Stimulated activated CD8-positive, alpha-beta memory T cell treated with anti-CD3 and anti-CD28 coated beads, Interleukin-2, amount 100 ng/mL, for 1 hour (primary cell): ENCODE data around the gene ICAM4.

Experiments
- DNase-seq, 2 donors: peaks; one replicate each; pipeline ENCODE4 v3.0.0-alpha.2; 2020; ENCODE audit warnings: low read depth in 2 of 2

ICAM4 gene

GRCh38 chr19:10290876-10291553, 4.3 kb downstream of the ICAM4 start:
- peak in 1 of 2 donors; percentile 43 for DNase-seq

DNA sequence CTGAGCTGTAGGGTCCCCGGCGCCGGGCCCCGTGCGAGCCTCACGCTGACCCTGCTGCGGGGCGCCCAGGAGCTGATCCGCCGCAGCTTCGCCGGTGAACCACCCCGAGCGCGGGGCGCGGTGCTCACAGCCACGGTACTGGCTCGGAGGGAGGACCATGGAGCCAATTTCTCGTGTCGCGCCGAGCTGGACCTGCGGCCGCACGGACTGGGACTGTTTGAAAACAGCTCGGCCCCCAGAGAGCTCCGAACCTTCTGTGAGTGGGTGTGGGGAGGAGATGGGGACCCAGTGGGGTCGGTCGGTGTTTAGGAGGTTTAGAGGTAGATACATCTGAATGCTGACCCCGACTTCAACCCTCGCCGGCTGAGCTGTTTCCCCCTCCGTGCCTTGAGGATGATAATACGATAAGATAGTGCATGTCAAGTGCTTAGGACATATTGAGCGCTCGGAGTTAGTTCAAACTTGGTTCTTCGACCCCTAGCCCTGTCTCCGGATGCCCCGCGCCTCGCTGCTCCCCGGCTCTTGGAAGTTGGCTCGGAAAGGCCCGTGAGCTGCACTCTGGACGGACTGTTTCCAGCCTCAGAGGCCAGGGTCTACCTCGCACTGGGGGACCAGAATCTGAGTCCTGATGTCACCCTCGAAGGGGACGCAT, 4.9 kb downstream of the ICAM4 start:
- DNase-seq: no peak

- peak; percentile 47 to 61 for DNase-seq
Observed at GRCh38 chr19:10292206-10292788, 5.5 kb downstream of the ICAM4 start.

- DNase-seq: no peak
Observed at GRCh38 chr19:10292789-10293636, 6.3 kb downstream of the ICAM4 start.

GRCh38 chr19:10293637-10294367, 7.0 kb downstream of the ICAM4 start:
- DNase-seq: no peak

GRCh38 chr19:10294368-10294697, 7.6 kb downstream of the ICAM4 start:
- DNase-seq: no peak

- DNase-seq: peak in 1 of 2 donors; percentile 48
Observed at GRCh38 chr19:10295305-10295846, 8.6 kb downstream of the ICAM4 start.

DNA sequence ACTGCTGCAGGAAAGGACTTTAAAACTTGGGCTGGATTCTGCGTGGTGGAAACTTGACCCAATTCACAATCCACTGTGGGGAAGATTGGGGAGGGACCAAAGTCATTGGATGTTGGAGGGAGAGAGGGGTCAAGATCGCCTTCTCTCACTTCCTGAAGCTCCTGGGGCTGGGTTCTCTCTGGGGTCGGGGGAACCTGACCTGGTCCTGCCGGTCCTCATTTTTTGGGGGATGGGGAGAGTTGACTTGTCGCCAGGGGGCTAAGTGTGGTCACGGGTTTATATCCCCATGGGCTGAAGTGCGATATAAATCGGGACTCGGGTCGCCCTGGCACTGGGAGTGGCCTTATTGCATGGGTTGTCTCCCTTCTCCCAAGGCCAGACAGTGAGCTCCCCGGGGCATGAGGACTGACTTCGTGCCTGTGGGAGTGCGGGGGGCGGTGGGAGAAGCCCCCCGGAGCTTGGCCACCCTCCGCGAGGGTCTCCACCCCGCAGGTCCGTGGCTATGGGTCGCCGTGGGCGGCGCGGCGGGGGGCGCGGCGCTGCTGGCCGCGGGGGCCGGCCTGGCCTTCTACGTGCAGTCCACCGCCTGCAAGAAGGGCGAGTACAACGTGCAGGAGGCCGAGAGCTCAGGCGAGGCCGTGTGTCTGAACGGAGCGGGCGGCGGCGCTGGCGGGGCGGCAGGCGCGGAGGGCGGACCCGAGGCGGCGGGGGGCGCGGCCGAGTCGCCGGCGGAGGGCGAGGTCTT, 9.3 kb downstream of the ICAM4 start:
- no peak for DNase-seq

- no peak for DNase-seq
Observed at GRCh38 chr19:10299545-10300458, 13.0 kb downstream of the ICAM4 start.

DNA sequence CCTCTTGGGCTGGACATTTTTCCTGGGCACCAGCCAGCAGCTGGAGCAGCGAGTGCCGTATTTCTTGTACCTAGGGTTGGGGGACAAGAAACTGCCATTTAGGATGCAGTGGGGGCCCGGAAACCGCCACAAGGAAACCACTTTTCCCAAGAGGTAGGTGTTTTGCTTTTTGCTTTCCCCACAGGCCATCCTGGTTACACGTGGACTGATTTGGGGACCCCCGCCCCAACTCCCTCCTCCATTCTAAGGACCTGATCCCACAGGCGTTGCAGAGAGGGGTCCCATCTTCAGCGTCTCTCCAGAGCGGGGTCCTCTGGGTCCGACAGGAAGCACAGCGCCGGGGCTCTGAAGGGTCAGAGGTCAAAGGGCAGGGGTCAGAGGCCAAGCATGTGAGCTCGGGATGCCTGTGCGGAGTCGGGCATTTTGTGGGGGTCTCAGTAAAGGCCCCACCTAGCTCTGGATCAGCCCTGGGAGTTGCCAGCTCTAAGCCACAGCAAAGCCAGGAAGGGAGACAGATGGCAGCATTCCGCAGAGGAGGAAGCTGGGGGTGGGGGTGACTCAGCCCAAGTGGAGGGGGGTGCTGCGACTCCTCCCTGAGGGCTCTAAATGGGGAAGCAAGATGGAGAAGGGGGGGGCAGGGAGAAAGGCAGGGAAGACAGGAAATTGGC, 18.5 kb downstream of the ICAM4 start:
- DNase-seq: no peak

DNA sequence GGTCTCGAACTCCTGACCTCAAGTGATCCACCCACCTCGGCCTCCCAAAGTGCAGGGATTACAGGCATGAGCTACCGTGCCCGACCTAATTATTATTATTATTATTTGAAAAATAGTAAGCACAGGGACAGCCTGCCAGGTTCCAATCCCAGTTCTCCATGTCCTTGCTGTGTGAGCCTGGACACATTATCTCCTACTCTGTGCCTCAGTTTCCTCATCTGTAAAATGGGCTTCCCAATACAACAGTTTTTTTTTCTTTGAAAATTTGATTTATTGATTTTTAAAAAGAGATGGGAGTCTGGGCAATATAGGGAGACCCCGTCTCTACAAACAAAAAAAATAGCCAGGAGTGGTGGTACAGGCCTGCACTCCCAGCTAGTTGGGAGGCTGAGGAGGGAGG, 19.6 kb downstream of the ICAM4 start:
- DNase-seq: no peak

DNA sequence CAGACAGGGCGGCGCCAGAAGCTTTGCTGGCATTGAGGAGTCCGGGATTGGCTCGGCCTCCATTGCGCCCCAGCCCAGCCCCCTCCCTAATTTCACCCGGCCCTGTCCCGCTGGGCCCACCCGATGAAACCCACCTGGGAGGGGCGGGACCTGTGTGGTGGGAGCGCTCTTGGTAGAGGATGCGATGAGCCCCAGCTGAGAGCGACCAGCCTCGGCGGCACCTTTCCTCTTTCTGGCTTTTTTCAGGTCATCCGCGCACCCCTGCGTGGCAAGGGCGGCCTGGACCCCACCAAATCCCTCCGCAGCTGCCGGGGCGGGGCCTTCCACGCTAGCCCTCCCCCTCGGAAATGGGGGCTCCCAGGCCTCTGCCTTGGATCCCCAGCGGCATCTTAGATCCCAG, 22.7 kb downstream of the ICAM4 start, which contains the start of gene ZGLP1:
Gene ZGLP1, minus strand, starts transcription at position 393 of the 400 bp plus-strand sequence.
- no peak for DNase-seq

DNA sequence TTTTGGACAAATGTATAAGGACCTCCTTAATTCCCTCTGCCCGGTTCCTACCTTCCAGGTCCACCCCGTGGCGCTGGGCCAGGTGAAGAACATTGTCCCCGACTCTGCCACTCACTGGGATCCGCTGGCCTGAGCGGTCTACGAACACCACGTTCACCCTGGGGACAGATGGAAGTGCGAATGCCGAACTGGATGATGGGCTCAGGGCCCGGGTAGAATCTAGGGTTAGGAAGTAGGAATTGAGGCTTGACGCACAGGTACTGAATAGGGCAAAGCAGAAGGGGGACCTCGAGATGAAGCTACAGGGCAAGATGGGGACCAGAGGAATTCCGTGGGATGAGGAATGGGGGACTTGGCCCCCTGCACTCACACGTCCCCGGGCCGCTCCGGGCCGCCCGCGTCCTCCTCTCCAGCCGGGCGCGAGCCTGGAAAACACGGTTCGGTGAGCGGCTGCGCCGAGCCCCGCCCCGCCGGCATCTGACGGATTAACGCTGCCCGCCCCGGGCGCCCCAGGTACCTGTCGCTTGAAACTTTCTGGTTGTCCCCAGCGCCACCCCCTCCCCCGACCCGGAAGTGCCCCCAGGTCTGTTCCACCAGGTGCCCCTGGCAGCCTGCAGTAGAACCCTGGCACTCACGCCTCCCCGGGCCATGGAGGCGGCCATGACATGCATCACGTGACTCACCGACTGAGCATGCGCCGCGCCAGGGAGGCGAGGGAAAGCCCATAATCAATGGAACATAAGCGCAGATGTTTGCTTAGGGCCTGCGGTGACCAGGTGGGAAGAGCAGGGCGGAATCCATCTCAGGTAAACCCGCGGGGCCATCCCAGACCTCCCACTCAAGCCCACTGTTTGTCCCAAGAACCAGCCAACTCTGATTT, 28.8 kb downstream of the ICAM4 start, which contains the start of gene FDX2:
Gene FDX2, minus strand, starts transcription at position 681 of the 880 bp plus-strand sequence. Its CDS starts 19 bp downstream, at position 662.
- peak; percentile 82 to 88 for DNase-seq

DNA sequence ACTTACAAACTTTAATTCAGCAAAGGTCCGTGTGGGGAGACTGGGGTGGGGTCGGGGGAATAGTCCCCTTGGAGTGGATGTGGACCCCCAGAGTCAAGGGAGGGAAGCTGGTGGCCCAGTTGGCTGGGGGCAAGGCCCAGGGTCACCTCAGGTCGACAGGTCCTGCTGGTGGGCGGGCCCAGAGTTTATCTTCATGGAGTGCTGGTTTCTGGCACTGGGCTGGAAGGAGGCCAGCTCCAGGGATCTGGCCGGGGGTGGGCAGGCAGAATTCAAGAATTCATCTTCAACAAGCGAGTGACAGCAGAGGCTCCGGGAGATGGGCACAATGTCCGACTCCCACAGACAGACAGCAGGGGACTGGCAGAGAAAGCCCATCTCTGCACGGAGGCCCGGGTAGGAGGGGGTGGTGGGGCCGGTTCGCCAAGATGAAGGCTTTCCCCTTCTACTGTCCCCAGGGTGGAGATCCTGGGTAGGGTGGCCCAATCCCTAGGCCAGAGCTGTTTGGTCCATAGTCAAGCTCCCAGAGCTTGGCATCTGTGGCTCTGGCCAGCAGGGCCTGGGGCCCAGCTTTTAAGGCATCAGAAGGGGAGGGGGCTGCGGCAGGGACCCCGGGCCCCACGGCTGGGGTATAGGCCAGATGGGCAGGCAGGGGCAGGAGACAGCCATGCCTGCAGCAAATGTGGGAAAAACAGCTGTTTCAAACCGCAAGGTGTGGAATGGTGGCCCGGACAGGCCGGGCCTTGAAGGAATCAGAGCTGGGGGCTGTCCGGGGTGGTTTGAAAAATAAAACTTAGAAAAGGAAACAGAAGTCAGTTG, 29.7 kb downstream of the ICAM4 start:
- no peak for DNase-seq

DNA sequence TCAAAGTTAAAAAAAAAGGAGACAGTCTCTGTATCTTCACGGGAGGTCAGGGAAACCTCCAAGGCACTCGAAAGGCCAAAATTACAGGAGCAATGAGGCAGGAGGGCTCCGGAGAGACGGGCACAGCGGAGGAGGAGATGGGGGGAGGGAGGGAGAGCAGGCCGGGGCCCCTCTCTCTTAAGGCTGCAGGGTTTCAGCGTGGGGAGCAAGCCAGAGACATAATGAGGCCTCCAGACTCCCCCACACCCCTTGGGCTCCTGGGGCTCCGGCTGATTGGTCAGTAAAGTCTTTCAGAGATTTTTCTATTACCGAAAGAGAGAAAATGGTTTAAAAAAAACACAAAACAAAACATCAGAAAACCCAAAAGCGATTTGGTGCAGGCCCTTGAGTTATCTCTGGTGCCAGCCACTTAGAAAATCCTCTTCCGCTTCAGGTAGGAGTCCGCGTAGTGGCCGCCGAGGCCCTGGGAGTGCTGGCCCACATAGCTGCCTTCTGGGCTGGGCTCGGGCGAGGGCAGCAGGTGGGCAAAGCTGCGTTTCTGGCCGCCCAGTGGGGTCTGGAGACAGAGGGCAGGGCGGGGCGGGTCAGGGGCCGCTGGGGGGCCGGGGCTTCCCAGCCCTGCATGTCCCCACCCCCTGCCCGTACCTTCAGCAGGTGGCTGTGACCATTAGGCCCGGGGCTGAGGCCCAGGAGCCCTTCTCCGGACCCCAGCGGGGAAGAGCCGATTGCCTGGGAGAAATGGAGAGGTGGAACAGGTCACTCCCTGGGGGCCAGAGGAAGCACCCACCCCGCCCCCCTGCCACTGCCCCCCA, 30.5 kb downstream of the ICAM4 start:
- DNase-seq: no peak

GRCh38 chr19:10317857-10318462, 31.2 kb downstream of the ICAM4 start:
- no peak for DNase-seq
